ES-I3 (cell line): ENCODE measurements around the gene RIPK3.

Experiments
- H3K36me3 ChIP-seq: 2 replicates; pipeline ENCODE4 v1.6.1; 2013; ENCODE audit warnings: mild to moderate bottlenecking, low read length, control low read depth, moderate library complexity; ENCODE audit not compliant: insufficient read depth
- H3K4me1 ChIP-seq: 2 replicates; pipeline ENCODE4 v1.6.1; 2013; ENCODE audit warnings: mild to moderate bottlenecking, control low read depth, low read length; ENCODE audit not compliant: insufficient read depth
- H3K9ac ChIP-seq: 2 replicates; pipeline ENCODE4 v1.6.1; 2013; ENCODE audit warnings: low read depth, mild to moderate bottlenecking, low read length, moderate library complexity
- H3K9me3 ChIP-seq: 2 replicates; pipeline ENCODE4 v1.6.1; 2013; ENCODE audit warnings: mild to moderate bottlenecking, low read length, moderate library complexity; ENCODE audit not compliant: control insufficient read depth, insufficient read depth

RIPK3 gene

DNA sequence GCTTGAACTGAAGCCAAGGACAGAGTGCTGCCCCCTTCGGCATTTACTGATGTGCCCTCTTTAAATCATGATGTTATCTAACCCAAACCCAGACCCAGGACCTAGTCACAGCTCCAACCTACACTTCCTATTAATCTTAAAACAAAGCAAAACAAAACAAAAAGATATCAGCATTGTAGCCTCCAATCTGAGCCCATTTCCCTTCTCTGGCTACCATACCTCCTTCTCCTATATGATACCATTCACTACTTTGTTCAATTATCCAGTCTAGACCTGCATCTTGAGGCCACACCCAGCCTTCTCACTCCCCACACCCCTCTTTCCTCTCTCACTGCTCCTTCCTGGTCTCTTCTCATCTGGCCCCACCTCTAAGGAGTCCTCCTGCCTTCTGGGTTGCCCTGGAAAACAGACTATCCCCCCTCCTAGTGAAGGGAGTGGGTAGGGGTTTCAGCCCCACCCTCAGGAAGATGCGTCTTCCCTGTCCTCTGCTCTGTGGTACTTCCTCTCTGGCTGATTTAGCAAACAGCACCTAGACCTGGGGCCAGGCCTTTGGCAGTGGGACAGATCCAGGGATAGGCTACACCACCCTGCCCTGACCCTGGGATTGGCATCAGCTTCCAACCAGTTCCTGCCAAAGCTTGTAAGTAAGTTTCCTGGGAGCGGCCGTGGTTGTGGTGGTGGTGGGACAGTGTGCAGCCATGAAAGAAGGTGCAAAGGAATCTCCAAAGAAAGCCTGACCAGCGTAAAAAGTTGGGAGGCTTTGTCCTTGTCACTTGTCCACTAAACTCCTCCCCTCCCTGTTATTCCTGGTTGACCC, 25.2 kb downstream of the RIPK3 start:
- H3K36me3 ChIP-seq = no peaks in the 10 kb centered on the region; the same call in 1 of the 2 replicates
- no peaks in the 10 kb centered on the region for H3K9me3 ChIP-seq
- no peaks in the 10 kb centered on the region for H3K4me1 ChIP-seq
- no peak overlapping the region for H3K9ac ChIP-seq

GRCh38 chr14:24313913-24314312, 25.9 kb downstream of the RIPK3 start:
- Histone ChIP-seq H3K9me3 (no peaks in the 10 kb centered on the region), H3K36me3 (no peaks in the 10 kb centered on the region; the same call in none of the 2 replicates), H3K4me1 (no peaks in the 10 kb centered on the region), H3K9ac (no peak overlapping the region)

DNA sequence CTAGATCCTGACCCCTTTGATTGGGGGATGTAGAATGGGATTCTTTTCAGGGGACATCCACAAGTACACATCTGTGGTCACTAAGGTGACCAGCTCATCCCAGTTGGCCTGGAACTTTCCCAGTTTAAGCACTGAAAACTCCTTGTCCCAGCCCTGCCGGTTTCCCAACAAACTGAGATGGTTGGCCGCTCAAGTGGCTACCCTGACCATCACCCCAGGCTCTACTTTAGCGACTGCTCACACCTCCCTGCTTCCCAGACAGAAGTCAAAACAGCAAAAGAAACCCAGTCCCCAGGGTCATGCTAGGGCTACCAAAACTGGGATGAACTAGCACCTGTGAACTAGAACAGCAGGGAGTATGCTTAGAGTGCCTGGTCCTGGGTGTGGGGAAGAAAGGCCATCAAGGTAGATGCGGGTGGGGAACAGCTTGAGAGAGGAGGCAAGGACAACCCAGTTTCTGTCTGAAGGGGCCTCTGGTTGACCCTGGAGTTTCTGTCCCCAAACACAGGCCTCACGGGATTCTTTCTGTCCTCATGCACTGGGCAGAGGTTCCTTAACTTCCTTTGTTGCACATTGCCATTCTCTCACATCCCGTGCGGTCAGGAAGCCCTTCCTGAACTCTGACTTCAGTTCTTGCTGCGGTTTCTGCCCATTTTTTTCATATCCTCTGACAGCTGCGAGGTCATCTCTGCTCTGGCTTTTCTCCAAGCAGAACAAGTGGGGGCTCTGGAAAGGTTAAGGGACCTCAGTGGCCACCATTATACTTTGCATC, 26.9 kb downstream of the RIPK3 start:
- no peaks in the 10 kb centered on the region; the same call in none of the 2 replicates for H3K36me3 ChIP-seq

DNA sequence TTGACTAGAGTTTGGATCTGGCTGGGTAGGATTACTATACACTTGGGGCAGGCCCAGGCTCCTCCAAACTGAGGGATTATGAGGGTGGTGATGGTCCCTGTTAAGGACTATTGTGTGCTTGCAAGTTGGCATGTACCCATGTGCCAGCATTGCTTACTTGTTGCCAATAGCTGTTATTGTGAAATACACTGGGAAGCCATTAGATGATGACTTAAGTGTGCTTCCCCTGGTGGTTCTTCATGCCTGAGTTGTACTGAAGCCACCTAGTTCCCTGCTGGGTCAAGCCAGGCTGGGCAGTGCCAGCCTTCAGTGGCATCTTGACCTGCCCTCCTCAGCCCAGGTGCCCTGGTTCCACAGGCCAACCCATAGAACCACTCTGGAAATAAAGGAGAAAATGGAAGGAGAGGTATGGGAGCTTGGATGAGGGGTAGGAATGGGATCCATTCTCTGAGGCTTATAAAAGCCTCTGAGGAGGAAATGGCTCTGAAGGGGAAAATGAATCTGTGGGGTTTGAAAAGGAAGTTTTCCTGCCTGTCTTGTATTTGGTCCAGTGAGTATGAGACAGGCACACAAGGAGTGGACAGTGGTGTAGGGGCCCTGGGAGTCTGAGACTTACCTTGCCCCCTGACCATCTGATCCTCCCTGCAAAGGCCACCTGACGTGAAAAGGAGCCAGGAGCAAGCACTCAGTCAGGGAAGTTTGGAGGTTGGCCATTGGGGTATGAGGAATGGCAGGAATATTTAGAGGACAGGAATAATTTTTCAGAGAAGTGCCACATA, 27.8 kb downstream of the RIPK3 start:
- 0 out of 2 replicates have a peak, but pooled peaks cover 3% of the 10 kb centered on the region for H3K4me1 ChIP-seq
- no peaks in the 10 kb centered on the region; the same call in none of the 2 replicates for H3K36me3 ChIP-seq
- no peaks in the 10 kb centered on the region for H3K9me3 ChIP-seq
- H3K9ac ChIP-seq = no peak overlapping the region

More for the DNA sequence above, 26.9 kb downstream of the RIPK3 start:
- Histone ChIP-seq H3K4me1 (0 out of 2 replicates have a peak, but pooled peaks cover under 1% of the 10 kb centered on the region), H3K9ac (no peak overlapping the region), H3K9me3 (no peaks in the 10 kb centered on the region)

DNA sequence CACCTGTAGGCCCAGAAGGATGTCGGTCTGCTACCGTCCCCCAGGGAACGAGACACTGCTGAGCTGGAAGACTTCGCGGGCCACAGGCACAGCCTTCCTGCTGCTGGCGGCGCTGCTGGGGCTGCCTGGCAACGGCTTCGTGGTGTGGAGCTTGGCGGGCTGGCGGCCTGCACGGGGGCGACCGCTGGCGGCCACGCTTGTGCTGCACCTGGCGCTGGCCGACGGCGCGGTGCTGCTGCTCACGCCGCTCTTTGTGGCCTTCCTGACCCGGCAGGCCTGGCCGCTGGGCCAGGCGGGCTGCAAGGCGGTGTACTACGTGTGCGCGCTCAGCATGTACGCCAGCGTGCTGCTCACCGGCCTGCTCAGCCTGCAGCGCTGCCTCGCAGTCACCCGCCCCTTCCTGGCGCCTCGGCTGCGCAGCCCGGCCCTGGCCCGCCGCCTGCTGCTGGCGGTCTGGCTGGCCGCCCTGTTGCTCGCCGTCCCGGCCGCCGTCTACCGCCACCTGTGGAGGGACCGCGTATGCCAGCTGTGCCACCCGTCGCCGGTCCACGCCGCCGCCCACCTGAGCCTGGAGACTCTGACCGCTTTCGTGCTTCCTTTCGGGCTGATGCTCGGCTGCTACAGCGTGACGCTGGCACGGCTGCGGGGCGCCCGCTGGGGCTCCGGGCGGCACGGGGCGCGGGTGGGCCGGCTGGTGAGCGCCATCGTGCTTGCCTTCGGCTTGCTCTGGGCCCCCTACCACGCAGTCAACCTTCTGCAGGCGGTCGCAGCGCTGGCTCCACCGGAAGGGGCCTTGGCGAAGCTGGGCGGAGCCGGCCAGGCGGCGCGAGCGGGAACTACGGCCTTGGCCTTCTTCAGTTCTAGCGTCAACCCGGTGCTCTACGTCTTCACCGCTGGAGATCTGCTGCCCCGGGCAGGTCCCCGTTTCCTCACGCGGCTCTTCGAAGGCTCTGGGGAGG, 28.9 kb downstream of the RIPK3 start, which contains the start of gene LTB4R:
Gene LTB4R (plus strand): TSS at position 857 of the 959 bp plus-strand sequence. CDS start 4,150 bp downstream, outside the sequence.
- no peak within 1 kb of the TSS for H3K9ac ChIP-seq
- 0 out of 2 replicates have a peak, but pooled peaks cover 3% of the 10 kb centered on the region for H3K4me1 ChIP-seq
- no peaks in the 10 kb centered on the region; the same call in none of the 2 replicates for H3K36me3 ChIP-seq

DNA sequence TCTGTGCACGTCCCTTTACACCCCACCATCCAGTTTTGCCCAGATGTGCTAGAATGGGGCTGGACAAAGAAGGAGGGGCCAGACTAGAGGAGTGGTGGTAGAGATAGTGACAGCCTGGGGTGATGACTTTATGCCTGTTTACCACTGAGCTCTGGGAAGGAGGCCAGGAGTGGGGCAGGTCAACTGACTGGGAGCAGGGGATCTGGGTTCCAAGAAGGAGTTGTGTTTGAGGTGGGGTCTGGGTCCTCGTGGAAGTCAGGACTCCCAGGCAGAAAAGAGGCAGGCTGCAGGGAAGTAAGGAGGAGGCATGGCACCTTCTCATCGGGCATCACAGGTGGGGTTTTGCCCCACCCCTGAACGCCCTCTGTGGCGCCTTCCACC, 29.5 kb downstream of the RIPK3 start:
- Histone ChIP-seq H3K4me1 (0 out of 2 replicates have a peak, but pooled peaks cover 3% of the 10 kb centered on the region), H3K9ac (no peak overlapping the region), H3K9me3 (no peaks in the 10 kb centered on the region), H3K36me3 (peaks cover 4% of the 10 kb centered on the region)

More for the DNA sequence above, 28.9 kb downstream of the RIPK3 start, which contains the start of gene LTB4R:
- no peaks in the 10 kb centered on the region for H3K9me3 ChIP-seq

- peaks cover 5% of the 10 kb centered on the region for H3K36me3 ChIP-seq
Measured at GRCh38 chr14:24309538-24310264, 30.1 kb downstream of the RIPK3 start, which contains the start of gene LTB4R2. TSS of gene LTB4R2 (plus strand) at chr14:24310140. CDS start at chr14:24310665, 525 bp downstream.

DNA sequence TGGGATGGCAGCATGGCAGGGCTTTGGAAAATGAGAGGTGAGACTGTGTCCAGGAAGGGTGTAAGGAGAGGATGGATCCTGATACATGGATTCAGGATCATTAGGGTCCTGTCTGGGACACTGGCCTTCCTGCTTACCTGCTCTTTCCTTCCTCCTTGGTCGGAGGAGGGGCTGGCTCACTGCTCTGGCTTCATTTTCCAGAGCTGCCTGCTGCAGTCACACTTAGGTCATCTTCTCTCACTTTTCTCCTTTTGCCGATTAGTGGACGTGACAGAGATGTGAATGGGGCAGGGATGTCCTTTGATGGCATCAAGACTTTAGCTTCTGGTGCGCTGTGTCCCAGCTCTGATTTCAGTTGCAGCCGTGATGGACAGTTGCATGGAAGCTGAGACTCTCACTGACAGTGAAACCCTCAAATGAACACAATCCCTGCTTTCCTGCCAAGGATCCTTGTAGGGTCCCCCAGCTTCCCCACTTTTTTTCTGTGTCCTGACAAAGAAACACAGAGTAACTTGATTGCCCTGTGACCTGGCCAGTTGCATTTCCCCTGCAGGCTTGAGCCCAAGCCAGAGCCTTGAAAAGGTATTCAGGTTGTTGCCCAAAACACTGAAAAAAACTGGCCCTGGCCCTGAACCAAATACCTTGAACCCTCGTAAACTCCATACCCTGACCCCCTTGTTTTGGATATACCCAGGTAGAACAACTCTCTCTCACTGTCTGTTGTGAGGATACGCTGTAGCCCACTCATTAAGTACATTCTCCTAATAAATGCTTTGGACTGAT, 31.3 kb downstream of the RIPK3 start:
- Histone ChIP-seq H3K4me1 (0 out of 2 replicates have a peak, but pooled peaks cover 3% of the 10 kb centered on the region), H3K9me3 (no peaks in the 10 kb centered on the region), H3K9ac (no peak overlapping the region), H3K36me3 (peaks cover 10% of the 10 kb centered on the region)

More at GRCh38 chr14:24309538-24310264, 30.1 kb downstream of the RIPK3 start, which contains the start of gene LTB4R2:
- 0 out of 2 replicates have a peak, but pooled peaks cover 3% of the 10 kb centered on the region for H3K4me1 ChIP-seq
- no peak within 1 kb of the TSS for H3K9ac ChIP-seq
- H3K9me3 ChIP-seq = no peaks in the 10 kb centered on the region

DNA sequence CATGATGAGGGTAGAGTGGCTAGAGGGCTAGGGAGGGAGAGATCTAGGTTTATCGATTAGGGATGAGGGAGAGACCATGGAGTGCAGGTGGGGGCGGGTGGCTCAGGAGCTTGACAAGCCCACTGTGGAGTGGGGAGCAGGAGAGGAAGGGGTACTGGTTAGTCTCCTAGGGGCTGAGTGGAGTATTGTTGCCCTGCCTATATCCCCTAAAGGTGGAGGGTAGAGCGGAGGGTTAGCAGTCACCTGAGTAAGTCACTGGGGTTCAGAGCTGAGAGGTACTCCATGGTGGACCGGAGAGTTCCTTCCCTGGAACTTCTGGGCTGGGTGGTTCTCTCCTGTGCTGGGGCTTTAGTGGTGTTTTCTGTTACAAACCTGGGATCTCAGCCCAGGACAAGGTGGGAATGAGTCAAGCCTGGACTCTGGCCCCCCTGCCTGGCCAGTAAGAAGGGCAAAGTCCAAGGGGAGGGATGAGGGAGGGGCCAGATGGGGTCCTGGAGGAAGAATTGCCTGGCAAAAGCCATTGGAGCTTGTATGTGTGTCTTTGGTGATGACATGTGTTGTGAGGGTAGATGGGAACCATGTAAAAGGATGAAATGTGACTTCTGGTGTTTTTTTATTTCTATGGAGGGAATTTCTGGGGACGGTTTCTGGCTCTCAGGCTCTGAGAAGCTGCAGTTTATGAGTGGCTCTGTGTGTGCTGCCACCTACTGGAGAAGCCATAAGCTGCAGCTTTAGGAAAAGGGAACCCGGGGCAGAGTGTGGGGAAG, 32.0 kb downstream of the RIPK3 start, which contains the start of gene CIDEB:
Gene CIDEB (minus strand): TSS at position 403 of the 767 bp plus-strand sequence. CDS start 119 bp downstream, at position 284.
- 0 out of 2 replicates have a peak, but pooled peaks cover 3% of the 10 kb centered on the region for H3K4me1 ChIP-seq
- peaks cover 10% of the 10 kb centered on the region for H3K36me3 ChIP-seq
- no peak within 1 kb of the TSS for H3K9ac ChIP-seq
- H3K9me3 ChIP-seq = no peaks in the 10 kb centered on the region

DNA sequence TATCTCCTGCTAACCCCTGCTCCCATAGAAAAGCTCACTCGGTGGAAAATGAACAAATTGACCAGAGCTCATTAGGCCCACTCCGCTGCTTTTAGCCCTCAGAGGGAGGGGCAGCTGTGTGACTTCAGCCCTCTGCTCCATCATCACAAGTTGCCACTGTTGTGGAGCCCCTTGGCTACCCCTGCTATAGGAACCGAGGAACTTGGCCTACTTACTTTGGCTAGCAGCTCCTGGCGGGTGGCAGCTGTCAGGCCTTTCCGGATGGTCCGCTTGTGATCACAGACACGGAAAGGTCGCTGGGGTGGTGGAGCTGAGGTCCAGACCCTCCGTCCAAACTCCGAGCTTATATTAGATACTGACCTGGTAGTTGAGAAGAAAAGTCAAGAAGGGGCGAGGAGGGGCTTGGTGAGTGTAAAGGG, 32.6 kb downstream of the RIPK3 start:
- Histone ChIP-seq H3K4me1 (0 out of 2 replicates have a peak, but pooled peaks cover 3% of the 10 kb centered on the region), H3K9me3 (no peaks in the 10 kb centered on the region), H3K9ac (no peak overlapping the region), H3K36me3 (peaks cover 10% of the 10 kb centered on the region)

DNA sequence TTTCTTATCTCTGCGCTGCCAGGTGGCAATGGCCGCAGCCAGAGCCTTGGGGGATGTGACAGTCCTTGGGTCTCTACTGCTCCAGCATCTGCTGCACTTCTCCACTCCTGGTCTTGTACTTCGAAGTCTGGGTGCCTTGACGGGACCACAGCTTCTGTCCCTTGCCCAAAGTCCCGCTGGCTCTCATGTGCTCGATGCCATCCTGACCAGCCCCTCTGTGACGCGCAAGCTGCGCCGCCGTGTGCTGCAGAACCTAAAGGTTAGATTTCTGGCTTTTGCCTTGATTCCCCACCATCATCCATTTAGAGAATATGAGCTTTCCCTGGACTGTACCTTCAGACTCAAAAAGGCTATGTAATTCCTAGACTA, 35.8 kb downstream of the RIPK3 start:
- no peaks in the 10 kb centered on the region for H3K9me3 ChIP-seq
- peaks cover 13% of the 10 kb centered on the region for H3K36me3 ChIP-seq
- 0 out of 2 replicates have a peak, but pooled peaks cover 3% of the 10 kb centered on the region for H3K4me1 ChIP-seq
- no peak overlapping the region for H3K9ac ChIP-seq
